ENCODE measurements around the gene DENND5A. TPM values are rescaled to one million over a fixed set of nuclear protein-coding genes. Genes with fewer than 3 reads are reported as not detected.

The DENND5A gene
- total RNA-seq, 1 donor from 2014 or later = 156 TPM

- DNase-seq (ENCODE audit: low read depth) = peak; percentile 94
- Histone ChIP-seq H3K27me3 (ENCODE audit: insufficient read depth, low read length) (no peaks in the 10 kb centered on the region), H3K4me1 (ENCODE audit: insufficient read depth, low read length) (peaks cover 10% of the 10 kb centered on the region), H3K9me3 (ENCODE audit: insufficient read depth, low read depth, low read length) (no peaks in the 10 kb centered on the region), H4K20me1 (ENCODE audit: insufficient read depth, low read length) (peaks cover 80% of the 10 kb centered on the region), H3K36me3 (ENCODE audit: insufficient read depth, low read length) (no peaks in the 10 kb centered on the region), H3K9ac (ENCODE audit: low read length) (no peak overlapping the region), H2AFZ (ENCODE audit: low read depth, low read length) (no peak overlapping the region), H3K79me2 (ENCODE audit: insufficient read depth, low read length) (peaks cover 93% of the 10 kb centered on the region), H3K4me2 (ENCODE audit: low read length) (peak overlapping the region; percentile 2), H3K4me3 (ENCODE audit: insufficient read depth, low read depth, low read length) (no peak overlapping the region), H3K27ac (ENCODE audit: low read depth, low read length) (peak overlapping the region; percentile 40)
- peak overlapping the region; percentile 6 for H3K27ac Mint-ChIP-seq (ENCODE audit: unreplicated experiment)
- peaks cover 1% of the 10 kb centered on the region for H3K36me3 Mint-ChIP-seq (ENCODE audit: low read depth, unreplicated experiment)
- no peaks in the 10 kb centered on the region for H3K9me3 Mint-ChIP-seq (ENCODE audit: unreplicated experiment)
- FAIRE-seq = no peak
- H3K4me1 Mint-ChIP-seq (ENCODE audit: low read depth, unreplicated experiment) = peaks cover 12% of the 10 kb centered on the region
- no peak overlapping the region for H3K4me3 Mint-ChIP-seq (ENCODE audit: unreplicated experiment)
- no peak for TF ChIP-seq EZH2 (IDR thresholded peaks at IDR 0.05; ENCODE audit: insufficient read depth, low read length)
- no peak for TF ChIP-seq CTCF (IDR thresholded peaks at IDR 0.05; ENCODE audit: insufficient read depth, low read depth, low read length)
- H3K27me3 Mint-ChIP-seq (ENCODE audit: low read depth, unreplicated experiment) = no peaks in the 10 kb centered on the region
Measured at GRCh38 chr11:9219572-9219971, 45.6 kb downstream of the DENND5A start.

GRCh38 chr11:9219115-9219514 lies 46.0 kb downstream of the DENND5A start:
- Histone ChIP-seq H3K79me2 (ENCODE audit: insufficient read depth, low read length) (peaks cover 93% of the 10 kb centered on the region), H3K9ac (ENCODE audit: low read length) (no peak overlapping the region), H3K4me3 (ENCODE audit: insufficient read depth, low read depth, low read length) (no peak overlapping the region), H3K9me3 (ENCODE audit: insufficient read depth, low read depth, low read length) (no peaks in the 10 kb centered on the region), H4K20me1 (ENCODE audit: insufficient read depth, low read length) (peaks cover 80% of the 10 kb centered on the region), H3K27ac (ENCODE audit: low read depth, low read length) (peak overlapping the region; percentile 40), H2AFZ (ENCODE audit: low read depth, low read length) (no peak overlapping the region), H3K27me3 (ENCODE audit: insufficient read depth, low read length) (no peaks in the 10 kb centered on the region), H3K36me3 (ENCODE audit: insufficient read depth, low read length) (no peaks in the 10 kb centered on the region), H3K4me1 (ENCODE audit: insufficient read depth, low read length) (peaks cover 13% of the 10 kb centered on the region), H3K4me2 (ENCODE audit: low read length) (no peak overlapping the region)
- H3K4me1 Mint-ChIP-seq (ENCODE audit: low read depth, unreplicated experiment) = peaks cover 16% of the 10 kb centered on the region
- no peaks in the 10 kb centered on the region for H3K9me3 Mint-ChIP-seq (ENCODE audit: unreplicated experiment)
- H3K4me3 Mint-ChIP-seq (ENCODE audit: unreplicated experiment) = no peak overlapping the region
- H3K27ac Mint-ChIP-seq (ENCODE audit: unreplicated experiment) = peak overlapping the region; percentile 6
- no peak for FAIRE-seq
- peak; percentile 79 for DNase-seq (ENCODE audit: low read depth)
- TF ChIP-seq CTCF (IDR thresholded peaks at IDR 0.05; ENCODE audit: insufficient read depth, low read depth, low read length) (no peak), EZH2 (IDR thresholded peaks at IDR 0.05; ENCODE audit: insufficient read depth, low read length) (no peak)
- no peaks in the 10 kb centered on the region for H3K27me3 Mint-ChIP-seq (ENCODE audit: low read depth, unreplicated experiment)
- H3K36me3 Mint-ChIP-seq (ENCODE audit: low read depth, unreplicated experiment) = peaks cover 1% of the 10 kb centered on the region

GRCh38 chr11:9214765-9215164 lies 50.4 kb downstream of the DENND5A start:
- Histone ChIP-seq H3K9ac (ENCODE audit: low read length) (no peak overlapping the region), H3K4me1 (ENCODE audit: insufficient read depth, low read length) (peaks cover 21% of the 10 kb centered on the region), H3K9me3 (ENCODE audit: insufficient read depth, low read depth, low read length) (no peaks in the 10 kb centered on the region), H3K4me2 (ENCODE audit: low read length) (peak overlapping the region; percentile 29), H3K27me3 (ENCODE audit: insufficient read depth, low read length) (no peaks in the 10 kb centered on the region), H3K4me3 (ENCODE audit: insufficient read depth, low read depth, low read length) (no peak overlapping the region), H3K79me2 (ENCODE audit: insufficient read depth, low read length) (peaks cover 98% of the 10 kb centered on the region), H3K27ac (ENCODE audit: low read depth, low read length) (no peak overlapping the region), H2AFZ (ENCODE audit: low read depth, low read length) (no peak overlapping the region), H4K20me1 (ENCODE audit: insufficient read depth, low read length) (peaks cover 86% of the 10 kb centered on the region), H3K36me3 (ENCODE audit: insufficient read depth, low read length) (no peaks in the 10 kb centered on the region)
- H3K4me3 Mint-ChIP-seq (ENCODE audit: unreplicated experiment) = peak overlapping the region; percentile 35
- FAIRE-seq (no peak), DNase-seq (ENCODE audit: low read depth) (peak; percentile 59)
- H3K4me1 Mint-ChIP-seq (ENCODE audit: low read depth, unreplicated experiment) = peaks cover 35% of the 10 kb centered on the region
- no peaks in the 10 kb centered on the region for H3K27me3 Mint-ChIP-seq (ENCODE audit: low read depth, unreplicated experiment)
- no peak for TF ChIP-seq CTCF (IDR thresholded peaks at IDR 0.05; ENCODE audit: insufficient read depth, low read depth, low read length)
- peaks cover 4% of the 10 kb centered on the region for H3K36me3 Mint-ChIP-seq (ENCODE audit: low read depth, unreplicated experiment)
- peak overlapping the region; percentile 23 for H3K27ac Mint-ChIP-seq (ENCODE audit: unreplicated experiment)
- no peaks in the 10 kb centered on the region for H3K9me3 Mint-ChIP-seq (ENCODE audit: unreplicated experiment)
